Measurements from ENCODE around the gene EPB41L2. TPM values are rescaled to one million over a fixed set of nuclear protein-coding genes. Genes with fewer than 3 reads are reported as not detected.

Gene EPB41L2
- total RNA-seq, 1 experiment from 2014 or later = 106 TPM

GRCh38 chr6:130840050-130840449 lies 223.0 kb downstream of the EPB41L2 start (continued):
- TF ChIP-seq ARID4B (CRISPR knock-in tag; IDR thresholded peaks at IDR 0.05; ENCODE audit: borderline replicate concordance) = no peak
- no peak for TF ChIP-seq GTF2I (CRISPR knock-in tag; conservative IDR thresholded peaks at IDR 0.05)
- no peak for TF ChIP-seq RORB (CRISPR knock-in tag; IDR thresholded peaks at IDR 0.05)

GRCh38 chr6:130839379-130839778 lies 223.7 kb downstream of the EPB41L2 start:
- no peak overlapping the region for H3K27ac Mint-ChIP-seq
- H3K4me3 Mint-ChIP-seq = no peak overlapping the region

More at GRCh38 chr6:130839379-130839778, 223.7 kb downstream of the EPB41L2 start:
- TF ChIP-seq ZNF512 (CRISPR knock-in tag; IDR thresholded peaks at IDR 0.05; ENCODE audit: borderline replicate concordance) = no peak
- TF ChIP-seq IRF1 (CRISPR knock-in tag; IDR thresholded peaks at IDR 0.05) = no peak
- no peak for TF ChIP-seq HMGXB4 (CRISPR knock-in tag; IDR thresholded peaks at IDR 0.05)
- TF ChIP-seq JUN (CRISPR knock-in tag; IDR thresholded peaks at IDR 0.05) = no peak
- TF ChIP-seq CDX4 (CRISPR knock-in tag; IDR thresholded peaks at IDR 0.05; ENCODE audit: borderline replicate concordance) = no peak
- TF ChIP-seq SMAD4 (CRISPR knock-in tag; IDR thresholded peaks at IDR 0.05) = no peak
- TF ChIP-seq ZNF425 (CRISPR knock-in tag; conservative IDR thresholded peaks at IDR 0.05) = no peak
- TF ChIP-seq ZNF281 (CRISPR knock-in tag; IDR thresholded peaks at IDR 0.05) = no peak
- TF ChIP-seq FOXJ3 (CRISPR knock-in tag; IDR thresholded peaks at IDR 0.05; ENCODE audit: borderline replicate concordance) = no peak
- no peak for TF ChIP-seq ETV6 (CRISPR knock-in tag; IDR thresholded peaks at IDR 0.05)
- peaks cover 39% of the 10 kb centered on the region for H3K4me1 Mint-ChIP-seq
- no peaks in the 10 kb centered on the region for H3K27me3 Mint-ChIP-seq (ENCODE audit: low read depth)
- CTCF ChIA-PET = no interaction called here
- DNase-seq (ENCODE audit: low spot score) = no peak
- H3K9me3 Mint-ChIP-seq = no peaks in the 10 kb centered on the region
- H3K36me3 Mint-ChIP-seq = no peaks in the 10 kb centered on the region
- no peak; the same call in 1 of the 2 replicates for ATAC-seq
- POLR2A ChIA-PET = no interaction called here
